Testis (tissue), 3 donors: ENCODE results near the gene SOX14. TPM values are rescaled to one million over a fixed set of nuclear protein-coding genes. Genes with fewer than 3 reads are reported as not detected.

ENCODE experiments used
- DNase-seq: peaks from one replicate; pipeline ENCODE4 v3.0.0-alpha.2; 2019
- H3K27ac ChIP-seq, 2 donors: fragments of 200-600 bp; sonication (generic); one replicate each; pipeline ENCODE4 v1.5.1; 2019
- H3K27me3 ChIP-seq: fragments of 200-600 bp; sonication (generic); one replicate; pipeline ENCODE4 v1.5.1; 2019
- H3K36me3 ChIP-seq: fragments of 200-600 bp; sonication (generic); one replicate; pipeline ENCODE4 v1.5.1; 2017; ENCODE audit warnings: low read depth; ENCODE audit errors: missing control alignments
- H3K4me1 ChIP-seq: fragments of 200-600 bp; sonication (generic); one replicate; pipeline ENCODE4 v1.5.1; 2019
- H3K4me3 ChIP-seq, 2 donors: fragments of 200-600 bp; sonication (generic); one replicate each; pipeline ENCODE4 v1.5.1; 2017 to 2019
- H3K9me3 ChIP-seq: fragments of 200-600 bp; sonication (generic); one replicate; pipeline ENCODE4 v1.5.1; 2017
- POLR2A ChIP-seq: fragments of 450-650 bp; IDR thresholded peaks from one replicate; pipeline ENCODE4 v1.6.1; 2017; ENCODE audit warnings: antibody characterized with exemption, mild to moderate bottlenecking, moderate library complexity
- WGBS, 2 donors: methylation state at CpG; one replicate each; pipeline ENCODE4 v1.1.5; 2018; 5-methylcytosine and 5-hydroxymethylcytosine counted together
- intact Hi-C: fragments of 100-400 bp; cut with DNase I; formaldehyde crosslinking; loops from one replicate; pipeline ENCODE4 v1.15.1; 2023; ENCODE audit warnings: low total_unique reads
- polyA plus RNA-seq: library from polyadenylated mRNA; stranded (reverse); fragments of 350-450 nt; fragmentation: Illumina TruSeq; extraction: RNeasy Lipid Tissue Mini Kit (QIAGEN cat#74804); gene quantifications from one replicate; pipeline ENCODE4 v1.2.3, GENCODE V29; 2014; ENCODE audit warnings: low read depth, low replicate concordance; ENCODE audit not compliant: insufficient read depth
- total RNA-seq, 2 donors: library from RNA; depleted of rRNA; stranded (reverse); fragments of >200 nt; gene quantifications; one replicate each; pipeline ENCODE4 v1.2.3, GENCODE V29; 2016
- TF ChIP-seq, protein P1 (sequence below), 3 experiments: fragments of 450-650 bp in 2 of 3; fragments of 200-600 bp in 1 of 3; sonication (generic) in 1 of 3; IDR thresholded peaks; one replicate each; pipeline ENCODE4 v1.5.1; 2016 to 2019; ENCODE audit warnings: antibody characterized with exemption in 3 of 3, mild to moderate bottlenecking in 2 of 3, moderate library complexity in 1 of 3

The SOX14 gene
- total and polyA plus RNA-seq, 3 donors from 2014 or later: not detected

DNA sequence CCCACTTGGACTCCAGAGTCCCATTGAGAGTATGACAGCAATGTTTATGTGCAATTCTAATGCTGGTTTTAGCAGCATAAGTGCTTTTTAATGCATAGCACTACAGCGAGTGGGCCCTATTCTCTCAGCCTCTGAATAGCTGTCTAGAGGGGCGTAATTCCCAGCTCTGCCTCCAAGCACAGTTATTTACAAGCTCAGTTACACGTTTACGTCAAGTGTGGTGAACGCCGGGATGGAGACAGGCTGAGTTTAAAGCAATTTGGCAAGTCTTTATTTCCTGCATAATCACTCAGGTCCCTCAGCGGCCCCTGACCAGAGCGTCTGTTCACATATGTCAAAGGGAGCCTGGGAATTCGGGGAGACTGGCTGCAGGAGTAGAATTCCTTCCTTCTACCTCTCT is 43.9 kb downstream of the SOX14 start:
- Histone ChIP-seq H3K27ac (no peak overlapping the region), H3K9me3 (no peaks in the 10 kb centered on the region), H3K4me1 (no peaks in the 10 kb centered on the region), H3K36me3 (no peaks in the 10 kb centered on the region), H3K4me3 (no peak overlapping the region), H3K27me3 (no peaks in the 10 kb centered on the region)
- no peak for DNase-seq
- TF ChIP-seq, protein P1, sequence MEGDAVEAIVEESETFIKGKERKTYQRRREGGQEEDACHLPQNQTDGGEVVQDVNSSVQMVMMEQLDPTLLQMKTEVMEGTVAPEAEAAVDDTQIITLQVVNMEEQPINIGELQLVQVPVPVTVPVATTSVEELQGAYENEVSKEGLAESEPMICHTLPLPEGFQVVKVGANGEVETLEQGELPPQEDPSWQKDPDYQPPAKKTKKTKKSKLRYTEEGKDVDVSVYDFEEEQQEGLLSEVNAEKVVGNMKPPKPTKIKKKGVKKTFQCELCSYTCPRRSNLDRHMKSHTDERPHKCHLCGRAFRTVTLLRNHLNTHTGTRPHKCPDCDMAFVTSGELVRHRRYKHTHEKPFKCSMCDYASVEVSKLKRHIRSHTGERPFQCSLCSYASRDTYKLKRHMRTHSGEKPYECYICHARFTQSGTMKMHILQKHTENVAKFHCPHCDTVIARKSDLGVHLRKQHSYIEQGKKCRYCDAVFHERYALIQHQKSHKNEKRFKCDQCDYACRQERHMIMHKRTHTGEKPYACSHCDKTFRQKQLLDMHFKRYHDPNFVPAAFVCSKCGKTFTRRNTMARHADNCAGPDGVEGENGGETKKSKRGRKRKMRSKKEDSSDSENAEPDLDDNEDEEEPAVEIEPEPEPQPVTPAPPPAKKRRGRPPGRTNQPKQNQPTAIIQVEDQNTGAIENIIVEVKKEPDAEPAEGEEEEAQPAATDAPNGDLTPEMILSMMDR (IDR thresholded peaks at IDR 0.05): no peak
- no peak for TF ChIP-seq POLR2A
- intact Hi-C loops: no loop called here
- 13 to 20% methylated on average over 9 of the region's 9 CpGs for WGBS, 2 donors

DNA sequence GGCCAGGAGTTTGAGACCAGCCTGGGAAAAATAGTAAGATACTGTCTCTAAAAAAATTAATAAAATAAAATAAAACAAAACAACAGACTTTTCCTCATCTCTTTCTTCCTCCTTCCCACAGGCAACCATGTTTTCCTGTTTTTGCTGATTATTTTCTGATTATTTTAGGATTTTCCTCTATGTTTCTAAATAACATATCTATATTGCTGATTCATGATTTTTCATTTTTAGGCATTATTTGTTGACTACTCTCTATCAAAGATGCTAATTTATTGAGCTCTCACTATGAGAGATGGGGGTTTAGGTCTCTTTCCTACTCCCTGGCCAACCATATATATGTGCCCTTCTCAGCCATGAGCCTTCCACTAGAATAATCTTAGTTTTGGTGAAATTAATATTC is 45.4 kb downstream of the SOX14 start:
- no peak for DNase-seq
- no peaks in the 10 kb centered on the region for H3K27me3 ChIP-seq
- no peaks in the 10 kb centered on the region for H3K36me3 ChIP-seq
- no peak overlapping the region for H3K27ac ChIP-seq
- no peaks in the 10 kb centered on the region for H3K4me1 ChIP-seq
- intact Hi-C loops: no loop called here
- no peak overlapping the region for H3K4me3 ChIP-seq
- TF ChIP-seq POLR2A: no peak
- TF ChIP-seq, protein P1 (IDR thresholded peaks at IDR 0.05): no peak
- no peaks in the 10 kb centered on the region for H3K9me3 ChIP-seq

DNA sequence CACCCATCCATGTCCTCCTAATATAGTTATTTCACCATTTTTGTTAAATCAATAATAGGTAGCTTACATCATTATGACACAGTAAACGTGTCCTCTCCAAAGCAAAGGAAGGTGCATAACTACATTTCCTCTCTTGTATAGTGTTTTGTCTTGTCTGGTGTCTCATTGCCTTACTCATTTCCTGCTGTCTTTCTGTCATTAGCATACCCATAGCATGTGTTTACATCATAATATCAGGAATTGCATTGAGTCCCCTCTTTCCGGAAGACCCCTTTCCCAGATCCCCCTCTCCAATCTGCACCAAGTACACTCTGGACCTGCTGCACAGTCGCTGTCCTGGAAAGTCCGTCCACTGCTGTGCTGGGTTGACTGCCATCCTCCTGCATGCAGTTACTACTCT is 47.9 kb downstream of the SOX14 start:
- 48 to 49% methylated on average over 4 of the region's 4 CpGs for WGBS, 2 donors
- H3K27me3 ChIP-seq: no peaks in the 10 kb centered on the region
- no peaks in the 10 kb centered on the region for H3K4me1 ChIP-seq
- H3K9me3 ChIP-seq: no peaks in the 10 kb centered on the region
- no peak overlapping the region for H3K27ac ChIP-seq
- no peak for DNase-seq
- intact Hi-C loops: no loop called here
- H3K4me3 ChIP-seq: no peak overlapping the region
- no peak for TF ChIP-seq POLR2A
- TF ChIP-seq, protein P1 (IDR thresholded peaks at IDR 0.05): no peak
- H3K36me3 ChIP-seq: no peaks in the 10 kb centered on the region

DNA sequence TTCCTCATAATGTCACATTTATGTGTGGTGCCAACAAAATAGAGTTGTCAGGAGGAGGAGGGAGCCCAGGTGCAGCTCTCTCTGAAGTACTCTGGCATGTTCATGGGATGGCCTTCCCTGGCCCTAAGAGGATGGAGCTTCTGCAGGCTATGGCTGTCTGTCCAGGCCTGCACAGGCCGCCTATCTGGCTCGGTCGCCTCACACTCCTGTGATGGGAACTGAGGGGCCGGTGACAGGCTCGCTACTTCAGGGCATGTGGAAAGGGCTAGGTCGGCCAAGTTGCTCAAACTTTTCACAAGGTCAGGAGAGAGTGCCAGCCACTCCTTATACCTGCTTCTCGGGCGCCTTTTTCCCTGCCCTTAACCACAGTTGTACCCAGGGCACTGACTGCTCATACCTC is 51.1 kb downstream of the SOX14 start:
- DNase-seq: no peak
- H3K9me3 ChIP-seq: no peaks in the 10 kb centered on the region

More for the DNA sequence above, 51.1 kb downstream of the SOX14 start:
- Histone ChIP-seq H3K36me3 (no peaks in the 10 kb centered on the region), H3K27ac (no peak overlapping the region), H3K4me1 (no peaks in the 10 kb centered on the region), H3K4me3 (no peak overlapping the region), H3K27me3 (no peaks in the 10 kb centered on the region)
- intact Hi-C loops: no loop called here
- TF ChIP-seq, protein P1 (IDR thresholded peaks at IDR 0.05): no peak
- no peak for TF ChIP-seq POLR2A
- WGBS, 2 donors: 96% methylated on average over 8 of the region's 8 CpGs; no CpG with 5 or more reads in 1 of the 2 donors

Other genes with a start within 250 kb of the SOX14 start
- gene CLDN18, start 245.8 kb downstream of the SOX14 start, total RNA-seq: 1 to 10 TPM; 1.7 to 3.1 TPM
- gene CLDN18, start 245.8 kb downstream of the SOX14 start, polyA plus RNA-seq: 2.6 TPM